ENCODE results near the gene HIP1.

DNA sequence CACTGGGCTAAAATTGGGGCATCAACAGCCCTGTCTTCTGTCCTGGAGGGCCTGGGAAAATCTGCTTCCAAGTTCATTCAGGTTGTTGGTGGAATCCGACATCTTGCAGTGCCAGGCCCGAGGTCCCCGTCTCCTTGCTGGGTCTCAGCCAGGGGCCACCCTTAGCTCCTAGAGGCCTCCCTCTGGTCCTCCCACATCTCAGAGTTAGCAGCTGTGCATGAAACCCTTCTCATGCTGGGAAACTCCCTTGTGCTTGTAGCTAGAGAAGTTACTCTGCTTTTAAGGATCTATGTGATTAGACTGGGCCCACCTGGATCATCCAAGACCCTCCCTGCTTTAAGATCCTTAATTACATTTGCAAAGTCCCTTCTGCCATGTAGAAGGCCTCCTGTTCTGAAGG, 15.3 kb downstream of the HIP1 start:
- TF ChIP-seq, protein P1, sequence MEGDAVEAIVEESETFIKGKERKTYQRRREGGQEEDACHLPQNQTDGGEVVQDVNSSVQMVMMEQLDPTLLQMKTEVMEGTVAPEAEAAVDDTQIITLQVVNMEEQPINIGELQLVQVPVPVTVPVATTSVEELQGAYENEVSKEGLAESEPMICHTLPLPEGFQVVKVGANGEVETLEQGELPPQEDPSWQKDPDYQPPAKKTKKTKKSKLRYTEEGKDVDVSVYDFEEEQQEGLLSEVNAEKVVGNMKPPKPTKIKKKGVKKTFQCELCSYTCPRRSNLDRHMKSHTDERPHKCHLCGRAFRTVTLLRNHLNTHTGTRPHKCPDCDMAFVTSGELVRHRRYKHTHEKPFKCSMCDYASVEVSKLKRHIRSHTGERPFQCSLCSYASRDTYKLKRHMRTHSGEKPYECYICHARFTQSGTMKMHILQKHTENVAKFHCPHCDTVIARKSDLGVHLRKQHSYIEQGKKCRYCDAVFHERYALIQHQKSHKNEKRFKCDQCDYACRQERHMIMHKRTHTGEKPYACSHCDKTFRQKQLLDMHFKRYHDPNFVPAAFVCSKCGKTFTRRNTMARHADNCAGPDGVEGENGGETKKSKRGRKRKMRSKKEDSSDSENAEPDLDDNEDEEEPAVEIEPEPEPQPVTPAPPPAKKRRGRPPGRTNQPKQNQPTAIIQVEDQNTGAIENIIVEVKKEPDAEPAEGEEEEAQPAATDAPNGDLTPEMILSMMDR (conservative IDR thresholded peaks at IDR 0.05): no peak
- TF ChIP-seq EZH2 (IDR thresholded peaks at IDR 0.05; ENCODE audit: low read depth): no peak

Measured in PC-9 (cell line).